NCI-H128 (cell line): ENCODE results near the gene GLO1.
"Not testable (repeated sequence)": the region's sequence is repeated elsewhere in the genome, so short reads cannot be mapped to it uniquely, and the experiment has no call there.

ENCODE experiments used
- DNase-seq: peaks from one replicate; lab custom pipeline; 2025; ENCODE audit not compliant: unreplicated experiment; lab: John Stamatoyannopoulos, UW

Gene GLO1

DNA sequence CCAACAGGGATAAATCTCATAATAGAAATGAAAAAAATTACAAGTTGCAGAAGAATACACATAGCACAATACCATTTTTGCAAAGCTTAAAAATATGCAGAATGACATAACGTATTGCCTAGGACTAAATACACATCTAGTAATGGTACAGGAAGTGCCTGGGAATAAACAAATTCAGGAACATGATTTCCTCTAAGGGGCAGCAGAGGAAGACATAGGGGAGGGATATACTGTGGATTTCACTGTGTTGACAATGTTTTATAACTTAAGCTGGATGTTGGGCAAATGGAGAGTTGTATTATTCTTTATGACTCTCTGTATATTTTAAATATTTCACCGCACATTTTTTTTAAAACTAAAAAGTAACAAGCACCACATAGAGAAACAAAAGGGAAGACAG is 5.6 kb upstream of the GLO1 start:
- no peak for DNase-seq

DNA sequence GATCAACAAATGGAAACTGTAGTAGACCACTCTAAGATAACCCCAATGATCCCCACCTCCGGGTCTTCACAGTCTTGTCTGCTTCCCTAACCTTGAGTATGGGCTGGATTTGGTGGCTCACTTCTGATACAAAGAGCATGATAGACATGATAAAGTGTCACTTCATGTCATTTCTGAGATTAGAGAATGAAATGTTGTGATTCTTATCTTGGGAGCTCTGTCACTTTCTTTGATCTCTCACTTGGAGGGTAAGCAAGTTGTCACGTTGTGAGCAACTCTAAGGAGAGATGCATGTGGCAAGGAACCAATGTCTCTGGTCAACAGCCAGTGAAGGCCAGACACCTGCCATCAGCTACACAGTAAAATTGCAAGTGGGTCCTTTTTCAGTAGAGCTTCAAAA is 3.0 kb upstream of the GLO1 start:
- DNase-seq = no peak

DNA sequence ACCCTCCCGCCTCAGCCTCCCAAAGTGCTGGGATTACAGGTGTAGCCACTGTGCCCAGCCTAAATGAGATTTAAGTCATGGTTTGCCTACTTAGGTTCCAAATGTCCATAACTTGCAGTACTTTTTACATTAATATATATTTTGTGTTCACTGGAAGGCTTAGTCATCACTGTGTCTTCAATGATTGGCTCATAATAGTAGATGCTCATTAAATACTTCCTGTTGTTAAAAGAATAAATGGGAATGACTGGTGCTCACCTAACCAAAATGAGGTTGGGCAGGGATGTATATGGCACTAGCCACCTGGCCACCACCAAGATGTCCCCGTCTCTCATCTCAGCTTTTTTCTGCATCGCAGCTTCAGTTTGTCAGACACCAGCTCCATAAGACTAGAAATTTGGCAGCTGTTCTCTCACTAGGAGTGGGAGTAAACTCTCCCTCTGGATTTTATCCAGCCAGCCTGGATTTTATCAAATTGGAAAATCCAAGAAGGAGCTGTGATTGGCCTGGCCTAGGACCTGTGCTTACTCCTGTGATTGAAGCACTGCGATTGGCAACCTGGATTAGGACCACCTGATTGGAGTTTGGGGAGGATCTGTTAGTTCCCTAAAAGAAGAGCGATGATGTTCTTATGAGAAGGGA is 1.1 kb upstream of the GLO1 start:
- no peak for DNase-seq

DNA sequence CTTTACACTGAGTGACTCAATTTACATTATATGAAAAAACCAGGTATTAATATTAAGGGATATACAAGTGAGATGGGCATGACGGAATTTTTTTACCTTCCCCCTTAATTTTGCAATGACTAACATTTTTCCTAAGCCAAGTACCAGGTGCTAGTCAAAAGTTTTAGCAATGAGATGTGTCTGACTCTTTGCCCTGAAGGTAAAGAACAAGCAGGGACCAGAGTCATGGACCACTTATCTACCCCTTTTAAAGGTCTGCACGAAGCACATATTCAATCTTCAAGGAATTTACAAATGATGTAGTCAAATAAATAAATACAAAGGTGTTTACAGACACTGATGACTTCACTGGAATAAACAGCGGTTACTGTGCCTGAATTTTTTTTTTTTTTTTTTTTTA is 1.4 kb downstream of the GLO1 start:
- DNase-seq = no peak

DNA sequence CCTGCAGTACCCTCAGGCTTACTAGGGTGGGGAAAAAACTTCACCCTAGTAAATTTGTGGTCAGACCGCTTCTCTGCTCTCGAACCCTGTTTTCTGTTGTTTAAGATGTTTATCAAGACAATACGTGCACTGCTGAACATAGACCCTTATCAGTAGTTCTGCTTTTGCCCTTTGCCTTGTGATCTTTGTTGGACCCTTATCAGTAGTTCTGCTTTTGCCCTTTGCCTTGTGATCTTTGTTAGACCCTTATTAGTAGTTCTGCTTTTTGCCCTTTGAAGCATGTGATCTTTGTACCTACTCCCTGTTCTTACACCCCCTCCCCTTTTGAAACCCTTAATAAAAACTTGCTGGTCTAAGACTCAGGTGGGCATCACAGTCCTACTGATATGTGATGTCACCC is 3.2 kb downstream of the GLO1 start:
- DNase-seq = not testable (repeated sequence)

DNA sequence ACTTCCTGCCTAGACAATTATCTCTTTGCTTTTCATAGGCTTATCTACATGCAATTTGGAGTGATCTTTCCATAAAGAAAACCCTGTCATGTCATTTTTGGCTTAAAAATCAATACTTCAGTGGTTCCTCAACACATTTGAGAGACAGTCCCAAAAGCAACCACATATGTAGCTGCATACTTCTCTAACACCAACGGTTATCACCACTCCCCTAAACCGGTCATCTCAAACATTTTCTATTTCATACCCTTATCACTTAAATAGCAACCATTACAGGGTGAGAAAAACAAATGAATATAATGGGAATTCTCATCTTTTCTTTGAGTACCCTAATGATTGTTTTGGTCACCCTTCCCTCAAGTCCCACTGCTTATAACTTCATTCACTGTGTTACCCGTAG is 5.1 kb downstream of the GLO1 start:
- DNase-seq = no peak

DNA sequence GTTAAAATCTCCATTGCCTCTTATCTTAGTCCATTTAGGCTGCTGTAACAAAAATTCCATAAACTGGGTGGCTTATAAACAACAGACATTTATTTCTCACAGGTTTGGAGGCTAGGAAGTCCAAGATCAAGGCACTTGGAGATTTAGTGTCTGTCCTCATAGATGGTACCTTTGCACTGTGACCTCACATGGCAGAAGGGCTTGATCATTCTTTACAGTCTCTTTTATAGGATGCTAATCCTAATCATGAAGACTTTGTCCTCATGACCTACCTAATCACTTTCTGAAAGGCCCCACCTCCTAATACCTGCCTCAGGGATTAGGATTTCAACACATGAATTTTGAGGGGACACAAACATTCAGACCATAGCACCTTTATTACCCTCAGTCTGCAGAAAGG is 6.6 kb downstream of the GLO1 start:
- no peak for DNase-seq

DNA sequence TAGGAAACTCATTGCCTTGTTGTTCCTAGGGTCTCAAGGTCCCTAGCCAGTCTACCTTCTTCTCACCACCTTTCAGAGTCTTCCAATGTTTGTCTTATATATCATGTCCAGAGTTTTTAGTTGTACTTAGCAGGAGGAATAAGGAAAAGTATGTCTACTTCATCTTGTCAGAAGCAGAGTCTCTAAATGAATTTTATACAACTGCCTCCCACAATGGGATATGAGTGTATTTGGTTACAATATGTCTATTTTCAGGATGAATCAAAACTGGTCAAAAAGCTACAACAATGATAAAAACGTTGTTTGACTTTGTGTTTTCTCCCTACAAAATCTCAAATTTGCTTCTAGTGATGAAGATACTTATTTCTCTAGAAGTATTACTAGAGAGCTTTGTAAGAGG is 7.0 kb downstream of the GLO1 start:
- no peak for DNase-seq

DNA sequence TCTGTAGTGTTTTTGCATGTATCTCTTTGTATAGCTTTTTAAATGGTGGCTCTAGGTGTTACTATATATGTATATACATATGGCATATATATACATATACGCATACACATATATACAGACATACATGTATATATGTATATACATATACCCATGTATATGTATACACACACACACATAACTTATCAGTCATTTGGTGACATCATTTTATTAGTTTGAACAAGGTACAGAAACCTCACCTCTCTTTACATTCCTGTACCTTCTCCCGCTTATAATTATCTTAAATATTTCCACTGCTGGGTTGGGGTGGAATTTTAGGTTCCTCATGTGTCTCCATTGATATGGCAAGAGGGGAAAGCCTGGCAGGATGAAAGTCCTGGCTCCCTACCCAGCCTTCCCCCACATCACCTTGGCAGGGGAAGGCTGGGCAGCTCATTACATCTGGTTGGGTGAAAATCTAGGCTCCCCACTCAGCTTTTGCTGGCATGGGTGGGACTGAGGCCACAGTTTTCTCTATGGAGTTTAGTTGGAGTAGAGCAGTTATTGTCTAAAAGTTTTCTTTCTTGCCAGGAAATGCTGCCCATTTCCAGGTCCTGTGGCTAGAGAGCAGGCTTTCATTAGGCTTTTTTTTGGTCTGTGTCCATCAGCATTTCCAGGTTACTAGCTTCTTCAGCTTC is 7.6 kb downstream of the GLO1 start:
- no peak for DNase-seq

DNA sequence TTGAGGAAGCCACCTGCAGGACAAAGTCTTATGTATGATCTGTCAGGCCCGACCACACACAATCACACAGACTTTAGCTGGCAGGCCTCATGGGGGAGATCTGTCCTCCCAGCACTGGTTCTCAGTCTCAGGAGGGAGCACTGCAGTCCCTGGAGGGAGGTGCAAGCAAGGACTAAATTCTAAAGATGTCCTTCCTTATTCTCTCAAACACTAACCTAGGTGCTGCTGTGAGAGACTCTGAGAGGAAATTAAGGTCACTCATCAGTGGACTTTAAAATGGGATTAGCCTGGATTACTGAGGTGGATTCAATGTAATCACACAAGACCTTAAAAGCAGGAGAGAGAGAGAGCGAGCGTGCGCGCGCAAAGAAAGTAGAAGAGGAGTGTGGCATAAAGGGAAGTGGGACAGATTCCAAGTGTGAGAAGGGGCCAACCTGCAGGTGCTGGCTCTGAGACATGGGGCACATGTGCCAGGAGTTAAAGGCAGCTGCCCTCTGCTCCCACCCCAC is 14.3 kb downstream of the GLO1 start:
- DNase-seq = no peak

DNA sequence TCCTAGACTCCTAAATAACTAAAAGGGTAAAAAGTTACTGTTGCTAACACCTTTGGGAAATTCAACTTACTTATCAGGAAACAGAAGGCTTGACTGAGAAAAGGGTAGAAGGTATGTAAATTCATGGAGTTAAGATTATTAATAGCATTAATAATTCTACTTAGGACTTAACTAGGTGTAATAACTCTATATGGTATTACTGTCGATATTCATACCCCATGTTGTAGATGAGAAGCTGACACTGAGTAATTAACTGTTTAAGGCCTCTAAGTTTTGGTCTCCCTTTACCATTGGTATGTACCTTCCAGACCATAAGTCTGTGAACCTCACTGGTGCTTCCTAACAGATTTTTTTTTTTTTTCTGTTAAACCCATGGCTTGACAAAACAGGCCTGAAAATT is 15.4 kb downstream of the GLO1 start:
- no peak for DNase-seq

DNA sequence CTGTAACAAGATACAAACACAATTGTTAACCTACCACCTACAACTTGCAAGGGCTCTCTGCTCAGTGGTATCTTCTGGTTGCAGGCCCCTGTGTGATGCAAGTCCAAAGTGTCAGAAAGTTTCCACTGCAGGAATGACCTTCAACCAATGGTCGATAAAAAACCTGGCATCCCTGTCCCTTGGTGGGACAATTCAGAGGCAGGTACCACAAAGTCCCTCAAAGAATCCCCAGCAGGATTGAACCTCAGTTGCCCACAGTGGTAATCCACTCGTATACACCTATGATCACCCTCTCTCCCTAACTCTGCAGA is 15.9 kb downstream of the GLO1 start:
- DNase-seq = no peak

DNA sequence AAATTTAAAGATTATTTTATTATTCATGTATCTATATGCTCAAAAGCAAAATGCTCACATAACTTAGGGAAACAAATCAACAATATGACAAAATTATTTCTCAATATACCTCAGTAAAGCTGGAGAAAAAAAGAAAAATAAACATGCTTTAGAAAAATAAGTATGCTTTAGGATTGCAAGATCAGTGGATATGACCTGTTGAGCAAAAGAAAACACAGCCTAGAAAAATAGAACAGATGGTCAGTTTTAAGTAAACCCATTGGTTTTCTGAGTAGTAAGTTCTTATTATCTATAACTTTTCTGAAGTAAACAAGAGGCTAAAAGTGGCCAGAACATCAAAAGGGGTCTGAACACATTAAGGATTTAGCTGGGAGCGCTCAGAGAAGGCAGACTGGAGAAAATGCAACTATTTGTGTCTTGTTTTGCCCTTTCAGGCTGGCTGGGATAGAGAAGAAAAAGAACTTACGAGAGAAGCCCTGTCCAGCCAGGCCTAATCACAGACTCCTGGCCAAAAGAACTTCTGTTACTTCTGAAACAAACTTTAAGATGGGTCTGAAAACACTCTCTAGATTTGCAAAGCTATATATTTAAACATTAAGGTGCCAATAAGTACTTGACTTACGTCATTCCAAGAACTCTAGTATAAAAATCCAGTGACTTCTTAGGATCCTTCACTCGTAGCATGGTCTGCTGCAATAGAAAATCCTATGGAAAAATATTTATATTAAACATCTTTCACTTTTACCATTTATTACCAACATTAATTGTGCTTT is 16.5 kb downstream of the GLO1 start:
- no peak for DNase-seq

DNA sequence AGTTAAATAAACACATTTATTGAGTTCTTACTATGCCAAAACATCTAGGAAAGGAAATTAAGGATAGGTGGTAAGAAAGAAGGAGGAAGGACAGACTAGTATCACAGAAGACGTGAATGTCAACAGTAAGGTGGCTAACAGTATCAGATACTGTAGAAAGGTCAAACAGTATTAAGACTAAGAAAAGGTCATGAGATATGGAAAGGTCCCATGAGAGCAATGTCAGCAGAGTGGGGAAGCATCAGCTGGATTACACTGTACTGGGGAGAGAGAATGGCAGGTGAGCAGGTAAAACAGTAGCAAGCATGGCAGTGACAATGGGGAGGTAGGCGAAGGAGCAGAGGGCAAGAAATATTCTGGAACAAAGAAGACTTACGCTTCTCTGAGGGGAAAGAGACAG is 18.0 kb downstream of the GLO1 start:
- DNase-seq = no peak

DNA sequence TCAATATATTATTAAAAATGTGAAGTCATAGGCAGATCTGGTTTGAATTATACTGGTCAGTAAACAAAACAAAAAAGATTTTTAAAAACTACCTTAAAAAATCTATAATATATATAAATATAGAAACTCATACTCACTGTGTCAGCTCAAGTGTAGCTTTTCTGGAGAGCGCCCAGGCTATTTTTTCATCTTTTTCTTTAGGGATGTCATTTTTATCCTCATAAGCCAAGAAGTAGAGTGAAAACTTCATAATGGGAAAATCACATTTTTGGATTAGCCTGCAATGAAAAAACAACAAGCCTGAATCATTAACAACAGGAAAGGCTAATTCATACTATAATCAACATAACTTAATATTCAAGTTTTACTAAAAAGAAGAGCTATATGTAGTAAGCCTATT is 18.7 kb downstream of the GLO1 start:
- DNase-seq = no peak

DNA sequence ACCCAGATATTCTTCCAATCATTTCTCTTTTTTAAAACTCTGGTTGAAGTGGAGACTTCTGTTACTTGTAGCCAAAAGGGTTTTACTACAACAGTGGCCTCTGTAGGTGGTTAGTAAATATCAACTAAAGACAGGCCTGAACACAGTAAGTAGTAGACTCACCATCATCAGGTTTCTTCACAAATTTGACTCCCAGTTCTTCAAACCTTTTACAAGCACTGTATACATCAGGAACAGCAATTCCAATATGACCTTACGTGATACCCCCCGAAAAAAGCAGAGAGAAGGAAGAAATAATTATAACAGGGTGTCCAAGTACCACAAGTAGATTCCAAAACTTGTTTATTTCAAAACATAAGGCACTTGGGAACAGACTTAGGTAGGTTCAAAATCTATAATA is 21.1 kb downstream of the GLO1 start:
- DNase-seq = no peak

DNA sequence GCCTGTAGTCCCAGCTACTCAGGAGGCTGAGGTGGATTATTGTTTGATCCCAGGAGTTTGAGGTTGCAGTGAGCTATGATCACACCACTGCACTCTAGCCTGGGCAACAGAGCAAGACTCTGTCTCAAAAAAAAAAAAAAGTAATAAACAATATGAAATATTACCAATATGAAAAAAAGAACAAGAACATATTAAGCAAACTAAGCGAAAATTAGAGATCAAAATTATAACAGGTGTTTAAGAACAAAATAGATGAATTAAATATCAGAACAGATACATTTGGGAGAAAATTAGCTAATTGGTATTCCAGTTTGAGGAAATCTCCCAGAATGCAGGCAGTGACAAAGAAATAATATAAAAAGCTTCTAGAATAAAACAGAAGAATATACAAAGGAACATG is 23.3 kb downstream of the GLO1 start:
- no peak for DNase-seq

DNA sequence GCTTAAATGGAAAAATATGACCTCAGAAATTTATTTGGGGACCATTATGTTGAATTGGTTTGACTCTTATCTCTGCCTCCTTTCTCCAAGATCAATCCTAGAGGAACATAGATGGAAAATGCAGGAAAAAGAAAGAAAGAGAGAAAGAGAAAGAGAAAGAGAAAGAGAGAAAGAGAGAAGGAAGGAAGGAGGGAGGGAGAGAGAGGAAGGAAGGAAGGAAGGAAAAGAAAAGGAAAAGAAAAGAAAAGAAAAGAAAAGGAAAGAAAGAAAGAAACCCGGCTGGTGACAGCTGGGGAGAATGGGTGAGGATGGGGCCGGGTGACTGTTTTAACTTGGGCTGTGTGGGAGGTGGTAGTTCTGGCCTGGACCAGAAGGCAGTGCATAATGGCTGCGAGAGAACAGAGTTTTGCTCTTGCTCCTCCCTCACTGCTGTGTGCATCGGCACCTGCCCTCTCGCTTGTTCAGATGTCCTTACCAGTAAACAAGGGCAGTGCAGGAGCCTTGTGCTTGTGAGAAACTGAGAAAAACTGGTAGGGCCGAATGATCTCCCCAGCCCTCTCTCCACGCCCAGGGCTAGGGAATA is 24.7 kb downstream of the GLO1 start:
- no peak for DNase-seq

DNA sequence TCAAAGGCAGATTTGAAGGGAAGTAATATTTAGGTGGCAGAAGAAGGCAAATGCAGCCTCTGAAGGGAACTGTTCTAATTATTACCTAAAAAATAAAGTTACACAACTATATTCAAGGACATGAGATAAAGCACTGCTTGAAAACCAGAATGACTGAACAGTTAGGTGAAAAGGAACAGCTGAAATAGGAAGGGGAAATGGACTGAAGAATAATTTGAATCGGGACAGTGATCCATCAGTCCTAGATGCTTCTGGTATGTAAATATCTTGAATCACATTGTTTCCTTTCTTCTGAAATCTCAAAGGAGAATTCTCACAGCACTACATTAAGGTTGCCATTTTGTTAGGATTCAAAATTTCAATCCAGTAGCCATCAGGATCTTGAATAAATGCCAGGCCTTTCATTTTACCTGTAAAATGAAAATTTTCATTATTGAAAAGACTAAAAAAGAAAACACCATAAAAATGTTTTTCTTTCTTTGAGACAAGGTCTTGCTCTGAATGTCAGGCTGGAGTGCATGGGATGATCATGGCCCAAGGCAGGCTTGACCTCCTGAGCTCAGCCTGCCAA is 25.9 kb downstream of the GLO1 start:
- no peak for DNase-seq

DNA sequence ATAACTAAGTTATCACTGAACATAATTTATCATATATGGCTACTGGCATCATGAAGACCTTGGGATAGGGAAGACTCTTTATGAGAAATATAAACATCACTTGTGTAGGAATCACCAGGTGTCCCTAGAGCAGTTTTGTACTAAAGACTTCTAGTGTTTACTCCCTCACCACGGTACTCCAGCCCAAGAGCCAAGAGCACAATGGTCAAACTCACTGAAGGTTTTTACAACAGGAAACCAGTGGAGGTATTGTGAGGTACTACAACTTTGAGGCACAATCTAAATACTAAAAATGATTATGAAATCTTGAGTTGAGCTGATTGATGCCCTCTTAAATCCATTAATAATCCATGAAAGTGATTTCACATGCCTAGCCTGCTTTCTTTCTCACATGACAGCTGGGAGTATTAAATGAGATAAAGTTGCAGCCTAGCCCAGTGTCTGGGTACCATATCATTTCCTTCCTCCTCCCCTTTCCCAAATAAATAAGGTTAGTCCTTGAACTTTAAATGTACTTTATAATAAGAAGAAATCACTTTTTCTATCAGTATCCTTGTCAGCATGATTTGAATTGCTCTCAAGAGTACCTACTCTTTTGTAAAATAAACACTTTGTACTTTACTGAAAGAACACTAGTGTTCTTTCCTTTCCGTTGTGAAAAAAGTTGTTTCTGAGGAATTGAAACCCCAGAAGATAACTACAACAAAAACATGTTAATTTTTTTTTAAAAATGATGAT is 26.5 kb downstream of the GLO1 start:
- DNase-seq = no peak
